HG02678 (cell line): ENCODE data around the gene LMTK2.

Experiments
- ATAC-seq: cut with Tn5 transposase; IDR thresholded peaks from one replicate; pipeline ENCODE4 v1.9.1; 2021; ENCODE audit warnings: mild to moderate bottlenecking, moderate library complexity; ENCODE audit not compliant: unreplicated experiment

Gene LMTK2

GRCh38 chr7:98174334-98175259, 67.9 kb downstream of the LMTK2 start:
- ATAC-seq, result no peak

- no peak for ATAC-seq
Measured at GRCh38 chr7:98175260-98175940, 68.7 kb downstream of the LMTK2 start.

- no peak for ATAC-seq
Measured at GRCh38 chr7:98177553-98177952, 70.9 kb downstream of the LMTK2 start.

GRCh38 chr7:98178321-98178720, 71.7 kb downstream of the LMTK2 start:
- ATAC-seq, result no peak

- ATAC-seq, result no peak
Measured at GRCh38 chr7:98178762-98179490, 72.3 kb downstream of the LMTK2 start.

GRCh38 chr7:98180751-98181150, 74.1 kb downstream of the LMTK2 start:
- no peak for ATAC-seq

- ATAC-seq, result no peak
Measured at GRCh38 chr7:98185101-98185500, 78.4 kb downstream of the LMTK2 start.

GRCh38 chr7:98186452-98187137, 79.9 kb downstream of the LMTK2 start:
- ATAC-seq, result no peak

- ATAC-seq, result no peak
Measured at GRCh38 chr7:98187138-98187502, 80.5 kb downstream of the LMTK2 start.

- ATAC-seq, result no peak
Measured at GRCh38 chr7:98189559-98189958, 82.9 kb downstream of the LMTK2 start.

GRCh38 chr7:98191668-98192431, 85.2 kb downstream of the LMTK2 start:
- no peak for ATAC-seq

- ATAC-seq, result no peak
Measured at GRCh38 chr7:98192781-98193457, 86.3 kb downstream of the LMTK2 start.

GRCh38 chr7:98193474-98194180, 87.0 kb downstream of the LMTK2 start:
- no peak for ATAC-seq

- no peak for ATAC-seq
Measured at GRCh38 chr7:98194186-98194585, 87.5 kb downstream of the LMTK2 start.

- no peak for ATAC-seq
Measured at GRCh38 chr7:98194672-98195457, 88.2 kb downstream of the LMTK2 start.

- ATAC-seq, result no peak
Measured at GRCh38 chr7:98196706-98197605, 90.3 kb downstream of the LMTK2 start.

- no peak for ATAC-seq
Measured at GRCh38 chr7:98199131-98199530, 92.5 kb downstream of the LMTK2 start.
